Large intestine (tissue), 3 donors: ENCODE measurements around the gene BNIP1. TPM values are rescaled to one million over a fixed set of nuclear protein-coding genes. Genes with fewer than 3 reads are reported as not detected.

Experiments used
- DNase-seq, 2 donors: peaks; one replicate each; pipeline versions ENCODE4 v3.0.0 to v3.0.0-alpha.2; 2013
- H3K27ac ChIP-seq: one replicate; pipeline ENCODE4 v1.5.1; 2013; ENCODE audit warnings: low read length
- H3K27me3 ChIP-seq: 2 replicates; pipeline ENCODE4 v1.6.1; 2013; ENCODE audit warnings: low read length; ENCODE audit not compliant: control insufficient read depth, insufficient read depth
- H3K36me3 ChIP-seq: 2 replicates; pipeline ENCODE4 v1.6.1; 2013; ENCODE audit warnings: low read length; ENCODE audit not compliant: control insufficient read depth, insufficient read depth
- H3K4me1 ChIP-seq: one replicate; pipeline ENCODE4 v1.6.1; 2013; ENCODE audit warnings: low read length; ENCODE audit not compliant: control insufficient read depth, insufficient read depth
- H3K4me3 ChIP-seq: one replicate; pipeline ENCODE4 v1.5.1; 2013; ENCODE audit warnings: low read length
- H3K9me3 ChIP-seq: one replicate; pipeline ENCODE4 v1.6.1; 2013; ENCODE audit warnings: mild to moderate bottlenecking, low read depth, low read length, moderate library complexity; ENCODE audit not compliant: control insufficient read depth
- WGBS: methylation state at CpG from one replicate; pipeline ENCODE4 v1.1.5; 2013; ENCODE audit warnings: low lambda C conversion rate; ENCODE audit not compliant: insufficient coverage; 5-methylcytosine and 5-hydroxymethylcytosine counted together
- polyA plus RNA-seq: library from polyadenylated mRNA; unstranded; fragments of 120-200 nt; gene quantifications from one replicate; pipeline ENCODE4 v1.2.1, GENCODE V29; 2013

The BNIP1 gene
- polyA plus RNA-seq, 1 donor, result 12.0 TPM

GRCh38 chr5:173205916-173206315 lies 61.6 kb downstream of the BNIP1 start:
- Histone ChIP-seq H3K36me3 (no peaks in the 10 kb centered on the region), H3K27me3 (peaks cover 28% of the 10 kb centered on the region), H3K9me3 (no peaks in the 10 kb centered on the region), H3K27ac (no peak overlapping the region), H3K4me3 (no peak overlapping the region), H3K4me1 (no peaks in the 10 kb centered on the region)
- no CpG with 5 or more reads among the region's 6 CpGs for WGBS
- DNase-seq, result no peak

GRCh38 chr5:173208296-173208695 lies 64.0 kb downstream of the BNIP1 start:
- Histone ChIP-seq H3K4me1 (no peaks in the 10 kb centered on the region), H3K27ac (no peak overlapping the region), H3K27me3 (peaks cover 7% of the 10 kb centered on the region), H3K9me3 (peaks cover 2% of the 10 kb centered on the region), H3K4me3 (no peak overlapping the region), H3K36me3 (no peaks in the 10 kb centered on the region)
- DNase-seq, result no peak
- no CpG with 5 or more reads among the region's 7 CpGs for WGBS

DNA sequence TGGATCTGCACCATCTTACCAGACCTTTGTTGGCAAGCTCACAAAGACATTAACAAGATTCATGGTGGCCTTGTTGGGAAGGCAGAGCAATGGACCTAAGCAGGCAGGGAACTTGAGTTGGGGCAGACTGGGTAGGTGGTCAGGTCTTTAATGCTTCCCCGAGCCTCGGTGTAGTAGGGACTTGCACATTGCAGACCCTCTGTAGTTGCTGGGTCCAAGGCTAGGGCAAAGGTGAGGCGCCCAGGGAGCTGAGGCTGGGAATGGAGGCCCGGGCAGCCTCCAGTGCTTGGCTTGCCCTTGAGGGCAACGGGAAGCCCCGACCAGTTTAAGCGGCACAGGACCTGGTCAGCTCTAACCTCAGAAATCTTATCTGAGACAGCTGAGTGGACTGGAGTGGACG lies 66.5 kb downstream of the BNIP1 start:
- Histone ChIP-seq H3K27ac (no peak overlapping the region), H3K9me3 (peaks cover 4% of the 10 kb centered on the region), H3K4me3 (no peak overlapping the region), H3K36me3 (no peaks in the 10 kb centered on the region), H3K4me1 (no peaks in the 10 kb centered on the region), H3K27me3 (peaks cover 14% of the 10 kb centered on the region)
- DNase-seq, result no peak
- WGBS, result no CpG with 5 or more reads among the region's 8 CpGs

DNA sequence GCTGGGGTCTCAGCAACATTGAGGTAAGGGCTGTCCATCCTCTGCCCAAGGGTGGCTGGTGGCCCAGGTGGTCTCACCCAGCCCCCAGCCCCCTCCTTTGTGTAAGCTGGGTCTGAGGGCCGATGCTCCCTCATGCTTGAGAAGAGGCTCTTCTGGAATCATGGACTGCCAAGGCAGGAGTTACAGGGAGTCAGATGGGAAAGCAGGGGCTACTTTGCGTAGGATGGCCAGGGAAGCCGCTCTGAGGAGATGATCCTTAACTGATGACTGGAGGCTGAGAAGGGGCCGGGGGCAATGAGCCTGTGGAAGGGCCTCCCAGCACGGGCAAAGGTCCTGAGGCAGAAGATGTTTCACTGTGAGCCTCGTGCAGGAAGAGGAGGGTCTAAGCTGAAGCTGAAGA lies 67.0 kb downstream of the BNIP1 start:
- no peak for DNase-seq
- Histone ChIP-seq H3K4me3 (no peak overlapping the region), H3K27ac (no peak overlapping the region), H3K9me3 (peaks cover 4% of the 10 kb centered on the region), H3K36me3 (no peaks in the 10 kb centered on the region), H3K4me1 (no peaks in the 10 kb centered on the region), H3K27me3 (peaks cover 14% of the 10 kb centered on the region)
- WGBS, result no CpG with 5 or more reads among the region's 6 CpGs

DNA sequence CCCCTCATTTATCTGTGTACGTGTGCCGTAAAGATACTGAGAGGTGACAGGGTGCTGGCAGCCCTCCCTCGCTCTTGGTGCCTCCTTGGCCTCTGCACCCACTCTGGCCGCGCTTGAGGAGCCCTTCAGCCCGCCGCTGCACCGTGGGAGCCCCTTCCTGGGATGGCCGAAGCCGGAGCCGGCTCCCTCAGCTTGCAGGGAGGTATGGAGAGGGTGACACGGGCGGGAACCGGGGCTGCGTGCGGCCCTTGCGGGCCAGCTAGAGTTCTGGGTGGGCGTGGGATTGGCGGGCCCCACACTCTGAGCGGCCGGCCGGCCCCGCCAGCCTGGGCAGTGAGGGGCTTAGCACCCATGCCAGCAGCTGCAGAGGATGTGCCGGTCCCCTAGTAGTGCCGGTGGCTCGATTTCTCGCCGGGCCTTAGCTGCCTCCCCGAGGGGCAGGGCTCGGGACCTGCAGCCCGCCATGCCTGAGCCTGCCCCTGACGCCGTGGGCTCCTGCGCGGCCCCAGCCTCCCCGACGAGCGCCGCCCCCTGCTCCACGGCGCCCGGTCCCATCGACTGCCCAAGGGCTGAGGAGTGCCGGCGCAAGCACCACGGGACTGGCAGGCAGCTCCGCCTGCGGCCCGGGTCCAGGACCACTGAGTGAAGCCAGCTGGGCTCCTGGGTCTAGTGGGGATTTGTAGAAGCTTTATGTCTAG lies 69.1 kb downstream of the BNIP1 start:
- Histone ChIP-seq H3K36me3 (no peaks in the 10 kb centered on the region), H3K27ac (no peak overlapping the region), H3K4me3 (no peak overlapping the region), H3K9me3 (peaks cover 4% of the 10 kb centered on the region), H3K4me1 (no peaks in the 10 kb centered on the region), H3K27me3 (peaks cover 20% of the 10 kb centered on the region)
- WGBS, result no CpG with 5 or more reads among the region's 49 CpGs
- DNase-seq, result no peak

Other genes starting within 250 kb of the BNIP1 start
- gene RPL26L1, start 185.1 kb upstream of the BNIP1 start, polyA plus RNA-seq, result 40.1 TPM
- 177 TPM for gene ATP6V0E1, start 160.8 kb upstream of the BNIP1 start, polyA plus RNA-seq
- 21.2 TPM for gene CREBRF, start 88.2 kb upstream of the BNIP1 start, polyA plus RNA-seq
- not detected for gene NKX2-5, start 90.7 kb downstream of the BNIP1 start, polyA plus RNA-seq
- gene STC2, start 183.9 kb downstream of the BNIP1 start, polyA plus RNA-seq, result 1.3 TPM